DMS53 (cell line): ENCODE data around the gene BCLAF1.
"Not testable (repeated sequence)": the region's sequence is repeated elsewhere in the genome, so short reads cannot be mapped to it uniquely, and the experiment has no call there.

ENCODE experiments used
- DNase-seq: peaks from one replicate; lab custom pipeline; 2025; lab: John Stamatoyannopoulos, UW

The BCLAF1 gene

DNA sequence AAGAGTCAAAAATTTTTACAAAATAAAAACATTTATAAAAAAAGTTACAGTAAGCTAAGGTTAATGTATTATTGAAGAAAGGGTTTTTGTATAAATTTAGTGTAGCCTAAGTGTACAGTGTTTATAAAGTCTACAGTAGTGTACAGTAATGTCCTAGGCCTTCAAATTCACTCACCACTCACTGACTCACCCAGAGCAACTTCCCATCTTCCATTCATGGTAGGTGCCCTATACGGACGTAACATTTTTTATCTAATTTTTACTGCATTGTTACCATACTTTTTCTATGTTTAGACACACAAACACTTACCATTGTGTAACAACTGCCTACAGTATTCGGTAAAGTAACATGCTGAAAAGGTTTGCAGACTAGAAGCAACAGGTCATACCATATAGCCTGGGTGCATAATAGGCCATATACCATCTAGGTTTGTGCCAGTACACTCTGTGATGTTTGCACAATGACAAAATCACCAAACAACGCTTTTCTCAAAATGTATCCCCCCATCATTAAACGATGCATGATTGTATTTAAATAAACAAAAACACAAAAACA lies 45.5 kb downstream of the BCLAF1 start:
- DNase-seq = no peak

DNA sequence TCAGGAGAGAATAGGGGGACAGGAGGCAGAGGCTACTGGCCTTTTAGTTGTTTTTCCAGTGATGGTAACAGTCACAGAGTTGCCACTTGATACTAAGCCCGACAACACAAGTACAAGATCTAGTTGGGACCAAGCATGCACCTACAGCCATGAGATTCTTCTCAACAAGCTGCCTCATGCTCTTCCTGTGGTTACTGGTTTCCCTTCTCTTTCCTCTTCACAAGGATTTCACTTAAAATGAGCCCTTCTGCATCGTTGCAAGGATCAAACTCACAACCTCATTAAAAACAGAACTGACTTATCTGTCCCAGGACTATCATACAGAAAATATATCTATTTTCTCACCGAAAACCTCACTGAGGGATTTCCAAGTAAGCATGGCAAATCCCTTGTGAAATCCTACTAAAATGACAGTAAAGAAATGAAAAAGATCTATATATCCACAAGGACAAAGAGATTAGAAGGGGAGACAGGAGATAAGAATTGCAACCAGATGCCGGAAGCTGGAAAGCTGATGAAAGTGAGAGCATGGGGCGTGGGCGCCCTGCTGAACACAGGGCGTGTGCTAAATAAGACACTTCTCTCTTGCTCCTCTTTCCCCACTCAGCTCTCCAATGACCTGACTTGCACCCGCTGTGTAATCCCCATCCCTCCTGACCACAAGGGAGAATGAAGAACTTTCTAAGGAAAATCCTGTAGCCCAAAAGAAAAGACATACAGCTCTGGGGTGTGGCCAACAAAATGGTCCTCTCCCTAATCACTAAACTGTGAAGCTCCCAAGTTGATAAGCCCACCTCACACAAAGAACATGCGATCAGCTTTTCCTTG lies 53.0 kb downstream of the BCLAF1 start:
- DNase-seq = no peak

DNA sequence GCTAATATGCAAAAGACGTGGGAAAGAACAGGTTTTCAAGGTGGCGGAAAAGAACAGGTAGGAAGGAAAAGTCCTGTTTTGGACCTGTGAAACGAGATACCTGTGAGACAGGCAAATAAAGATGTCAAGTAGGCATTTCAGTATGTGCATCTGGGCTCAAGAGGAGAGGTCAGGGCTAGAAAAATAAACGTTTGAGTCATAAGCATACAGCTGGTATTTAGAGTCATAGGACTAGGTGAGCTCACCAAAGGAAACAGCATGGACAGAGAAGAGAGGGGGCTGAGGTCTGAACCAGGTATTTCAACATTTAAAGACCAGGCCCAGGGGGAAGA lies 54.4 kb downstream of the BCLAF1 start:
- DNase-seq = peak; percentile 96

DNA sequence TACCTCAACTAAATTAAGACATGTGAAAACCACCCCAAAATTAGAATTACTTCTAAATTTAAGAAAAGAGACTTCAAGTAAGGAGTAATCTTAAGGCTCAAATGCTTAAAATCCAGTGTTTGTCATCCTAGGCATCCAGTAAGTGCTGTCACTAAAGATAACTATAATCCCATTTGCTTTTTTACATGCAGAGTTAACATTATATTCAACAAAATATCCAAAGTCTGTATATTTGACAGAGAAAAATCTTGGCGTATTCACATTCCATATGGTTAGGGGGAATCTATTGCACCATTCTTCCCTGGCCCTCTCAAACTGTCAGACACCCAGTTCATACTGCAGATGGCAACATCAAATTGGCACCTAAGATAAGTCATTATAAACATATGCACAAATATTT lies 56.9 kb downstream of the BCLAF1 start:
- DNase-seq = no peak

DNA sequence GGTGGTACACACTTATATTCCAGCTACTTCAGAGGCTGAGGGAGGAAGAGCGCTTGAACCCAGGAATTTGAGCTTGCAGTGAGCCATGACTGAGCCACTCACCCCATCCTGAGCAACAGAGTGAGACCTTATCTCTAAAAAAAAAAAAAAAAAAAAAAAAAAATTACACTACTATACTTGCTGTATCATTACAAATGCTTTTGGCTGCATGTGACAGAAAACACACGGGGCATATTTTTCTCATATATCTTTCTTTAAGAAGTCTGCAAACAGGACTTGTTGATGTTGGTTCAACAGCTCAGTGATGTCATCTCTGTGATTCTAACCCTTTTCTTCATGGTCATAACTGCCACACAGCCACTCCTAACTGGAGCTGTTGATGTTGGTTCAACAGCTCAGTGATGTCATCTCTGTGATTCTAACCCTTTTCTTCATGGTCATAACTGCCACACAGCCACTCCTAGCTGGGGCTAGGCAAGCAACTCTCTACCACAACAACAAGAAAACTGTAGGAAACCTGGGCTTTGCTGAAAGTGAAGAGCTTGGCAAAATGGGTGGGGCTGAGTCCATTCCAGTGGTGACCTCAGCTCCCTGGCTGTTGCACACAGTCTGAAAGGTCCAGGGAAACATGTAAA lies 59.3 kb downstream of the BCLAF1 start:
- DNase-seq = peak; percentile 76

DNA sequence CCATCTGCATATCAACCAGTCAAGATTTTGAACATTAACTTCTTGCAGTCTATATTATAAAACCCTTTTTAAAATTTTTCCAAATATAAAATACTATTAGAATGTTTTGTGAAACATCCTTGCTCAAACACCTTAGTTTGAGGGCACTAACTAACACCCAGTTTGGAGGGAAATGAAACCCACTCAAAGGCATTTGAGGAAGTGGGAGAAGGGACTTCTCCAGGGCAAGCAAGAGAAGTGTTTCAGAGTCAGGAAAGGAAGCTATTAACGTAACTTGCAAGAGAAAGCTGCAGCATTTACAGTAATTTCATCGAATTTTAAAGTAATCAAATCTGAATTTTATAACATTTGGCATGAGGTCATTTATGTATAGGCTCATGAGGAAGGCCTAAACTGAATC lies 60.8 kb downstream of the BCLAF1 start:
- DNase-seq = no peak

DNA sequence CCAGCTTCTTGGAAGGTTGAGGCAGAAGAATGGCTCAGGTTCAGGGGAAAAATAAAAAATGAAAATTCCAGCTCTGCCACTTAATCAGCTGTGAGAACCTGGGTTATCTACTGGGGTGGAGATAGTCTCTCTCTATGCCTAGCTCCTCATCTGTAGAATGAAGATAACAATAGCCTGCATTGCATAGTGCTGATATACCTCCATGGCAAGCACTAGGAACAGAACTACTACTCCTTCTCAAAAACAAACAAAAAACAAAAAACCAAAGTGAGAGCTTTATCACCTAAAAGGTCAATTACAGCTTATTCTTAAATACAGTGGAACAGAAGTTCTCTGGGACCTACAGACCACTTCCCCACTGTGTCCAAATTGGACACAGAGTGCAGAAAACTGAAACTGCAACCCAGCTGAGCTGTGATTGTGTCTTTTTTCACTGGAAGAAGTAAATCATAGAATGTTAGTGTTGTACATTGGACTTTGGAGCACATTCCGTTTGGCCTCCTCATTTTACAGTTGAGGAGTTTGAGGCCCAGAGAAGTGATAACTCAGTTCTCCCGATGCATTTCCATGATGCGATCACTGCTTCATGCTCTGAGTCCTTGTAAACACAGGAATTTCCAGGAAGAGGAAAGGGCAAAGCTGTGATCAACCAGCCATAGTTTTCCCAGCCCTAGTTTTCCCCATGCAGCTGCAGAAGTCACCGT lies 62.8 kb downstream of the BCLAF1 start:
- no peak for DNase-seq

DNA sequence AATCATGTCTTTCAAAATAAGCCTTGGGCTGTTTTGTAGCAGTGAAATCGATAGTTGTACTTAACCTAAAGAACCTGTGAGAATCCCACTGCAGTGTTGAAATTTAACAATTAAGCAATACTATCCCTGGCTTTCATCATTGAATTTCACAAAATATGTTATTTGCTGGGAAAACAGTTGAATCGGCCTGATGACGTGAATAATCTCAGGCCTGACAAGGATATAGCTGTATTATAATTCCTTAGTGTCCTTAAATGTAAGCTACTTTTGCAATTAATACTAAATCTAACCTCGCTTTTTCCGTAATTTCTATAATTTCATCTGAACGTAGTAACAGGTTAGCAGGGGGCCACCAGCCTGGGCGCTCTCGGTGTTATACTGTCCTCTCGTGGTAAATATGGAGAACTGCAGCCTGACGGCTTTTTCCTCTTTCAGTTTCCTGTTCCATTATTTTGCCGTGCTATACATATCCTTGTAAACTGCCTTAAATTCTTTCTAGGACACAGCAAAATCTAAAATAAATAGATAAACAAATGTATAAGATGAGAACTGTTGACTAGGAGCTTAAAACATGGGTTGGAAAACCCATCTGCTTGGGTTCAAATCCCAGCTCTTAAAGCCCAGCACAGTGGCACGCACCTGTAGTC lies 63.5 kb downstream of the BCLAF1 start:
- DNase-seq = peak; percentile 65

DNA sequence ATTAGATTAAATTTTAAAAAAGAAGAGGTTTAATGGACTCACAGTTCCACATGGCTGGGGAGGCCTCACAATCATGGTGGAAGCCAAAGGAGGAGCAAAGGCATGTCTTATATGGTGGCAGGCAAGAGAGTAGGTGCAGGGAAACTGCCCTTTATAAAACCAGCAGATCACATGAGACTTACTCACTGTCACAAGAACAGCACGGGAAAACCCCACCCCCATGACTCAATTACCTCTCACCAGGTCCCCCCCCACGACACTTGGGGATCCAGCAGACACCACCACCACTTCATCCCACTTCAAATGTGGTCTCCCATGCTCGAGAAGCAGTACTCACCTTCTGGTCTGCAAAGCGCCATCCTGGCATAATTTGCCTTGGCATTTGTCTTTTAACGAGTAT lies 64.2 kb downstream of the BCLAF1 start:
- peak; percentile 38 for DNase-seq

DNA sequence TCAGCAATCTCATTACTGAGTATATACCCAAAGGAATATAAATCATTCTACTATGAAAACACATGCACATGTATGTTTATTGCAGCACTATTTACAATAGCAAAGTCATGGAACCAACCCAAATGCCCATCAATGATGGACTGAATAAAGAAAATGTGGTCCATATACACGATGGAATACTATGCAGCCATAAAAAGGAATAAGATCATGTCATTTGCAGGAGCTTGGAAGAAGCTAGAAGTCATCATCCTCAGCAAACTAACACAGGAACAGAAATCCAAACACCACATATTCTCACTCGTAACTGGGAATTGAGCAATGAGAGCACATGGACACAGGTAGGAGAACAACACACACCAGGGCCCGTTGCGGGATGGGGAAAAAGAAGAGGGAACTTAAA lies 64.7 kb downstream of the BCLAF1 start:
- DNase-seq = not testable (repeated sequence)

DNA sequence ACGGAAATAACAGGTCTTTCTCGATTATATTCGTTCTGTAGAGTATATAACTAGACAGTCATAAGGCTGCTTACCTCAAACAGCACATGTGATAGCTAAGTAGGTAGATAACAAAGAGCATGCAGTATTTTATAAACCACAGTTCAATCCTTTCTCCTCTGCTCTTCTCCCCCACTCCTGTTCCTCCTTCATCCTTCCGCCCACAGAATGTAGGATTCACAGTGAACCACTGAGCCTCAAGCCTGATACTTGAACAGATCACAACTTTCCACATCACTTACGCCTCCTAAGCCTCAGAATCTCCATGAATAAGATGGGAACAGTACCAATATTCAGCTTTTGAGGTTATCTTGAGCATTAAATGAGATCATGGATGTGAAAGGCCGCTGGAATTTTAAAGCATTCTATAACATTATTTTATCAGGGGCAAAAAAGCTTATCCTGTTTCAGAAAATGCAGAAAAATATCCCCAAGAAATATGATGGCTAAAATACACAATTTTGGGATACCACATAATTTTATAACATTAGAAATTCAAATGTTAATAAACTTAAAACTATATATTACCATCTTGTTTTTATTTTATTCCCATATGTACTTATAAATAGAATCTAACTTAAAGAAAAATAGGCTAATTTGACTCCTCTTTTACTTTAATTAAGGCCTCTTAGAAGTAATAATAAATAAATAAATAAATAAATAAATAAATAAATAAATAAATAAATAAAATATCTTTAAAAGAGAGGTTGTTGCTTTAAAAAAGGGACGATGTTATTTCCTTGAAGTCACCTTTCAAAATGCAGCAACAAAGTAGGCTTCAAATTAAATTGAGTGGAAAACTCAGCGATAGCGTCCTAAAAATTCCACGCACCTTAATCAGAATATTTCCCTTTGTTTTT lies 72.9 kb downstream of the BCLAF1 start:
- DNase-seq = no peak

DNA sequence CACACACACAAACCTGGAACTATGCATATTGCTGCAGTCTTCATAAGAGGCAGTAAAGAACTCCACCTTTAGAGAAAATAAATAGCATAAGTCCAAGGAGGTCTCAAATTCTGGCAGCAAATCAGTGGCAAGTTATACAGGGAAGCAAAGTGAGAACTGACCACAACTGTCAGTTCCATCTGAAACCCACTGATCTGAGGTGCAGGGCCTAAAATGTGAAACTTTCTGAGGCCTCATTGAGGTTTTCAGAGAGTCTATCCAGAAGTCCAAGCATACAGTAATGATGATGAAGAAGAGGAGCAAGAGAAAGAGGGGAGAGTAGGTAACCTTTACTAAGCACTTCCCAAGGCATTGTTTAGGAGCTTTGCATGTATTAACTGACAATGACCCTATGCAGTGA lies 75.8 kb downstream of the BCLAF1 start:
- no peak for DNase-seq

DNA sequence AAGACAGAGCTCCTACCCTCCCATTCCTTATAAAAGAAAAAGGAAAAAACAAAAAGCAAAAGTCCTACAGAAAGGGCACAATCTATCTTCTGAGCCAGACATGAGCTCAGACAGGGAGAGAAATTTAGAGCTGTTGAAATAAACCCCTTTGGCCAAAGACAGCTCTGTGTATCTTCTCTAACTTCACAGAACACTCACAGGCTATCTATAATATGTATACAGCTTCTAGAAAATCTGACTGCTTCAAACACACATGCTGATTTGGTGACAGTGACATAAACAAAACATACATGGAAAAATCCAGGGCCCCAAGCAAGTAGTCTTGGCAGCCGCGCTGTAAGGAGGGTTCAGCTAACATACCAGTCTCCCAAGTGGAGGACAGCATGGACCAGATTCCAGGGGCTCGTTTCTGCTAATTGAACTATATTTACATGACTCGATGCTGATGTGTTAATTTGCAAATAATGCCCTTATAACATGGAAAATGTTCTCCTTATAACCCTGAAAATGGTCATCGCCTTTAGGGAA lies 76.6 kb downstream of the BCLAF1 start:
- no peak for DNase-seq

DNA sequence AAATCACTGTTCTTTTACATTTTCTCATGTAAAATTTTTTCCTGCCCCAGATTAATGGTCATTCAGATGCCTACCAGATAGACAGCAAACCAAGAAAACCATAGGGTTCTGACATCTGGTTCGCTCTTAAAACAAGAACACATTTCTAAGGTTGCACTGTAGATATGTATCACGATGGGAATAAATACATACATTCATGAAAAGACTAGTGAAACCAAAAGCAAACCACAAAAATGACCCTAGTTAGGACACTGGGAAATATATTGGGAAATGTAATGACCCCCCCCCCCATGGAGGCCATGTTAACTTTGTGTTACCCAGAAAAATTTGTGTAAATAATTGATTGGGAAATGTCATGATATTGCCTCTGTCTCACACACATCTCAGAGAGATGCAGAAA lies 77.0 kb downstream of the BCLAF1 start:
- DNase-seq = no peak

DNA sequence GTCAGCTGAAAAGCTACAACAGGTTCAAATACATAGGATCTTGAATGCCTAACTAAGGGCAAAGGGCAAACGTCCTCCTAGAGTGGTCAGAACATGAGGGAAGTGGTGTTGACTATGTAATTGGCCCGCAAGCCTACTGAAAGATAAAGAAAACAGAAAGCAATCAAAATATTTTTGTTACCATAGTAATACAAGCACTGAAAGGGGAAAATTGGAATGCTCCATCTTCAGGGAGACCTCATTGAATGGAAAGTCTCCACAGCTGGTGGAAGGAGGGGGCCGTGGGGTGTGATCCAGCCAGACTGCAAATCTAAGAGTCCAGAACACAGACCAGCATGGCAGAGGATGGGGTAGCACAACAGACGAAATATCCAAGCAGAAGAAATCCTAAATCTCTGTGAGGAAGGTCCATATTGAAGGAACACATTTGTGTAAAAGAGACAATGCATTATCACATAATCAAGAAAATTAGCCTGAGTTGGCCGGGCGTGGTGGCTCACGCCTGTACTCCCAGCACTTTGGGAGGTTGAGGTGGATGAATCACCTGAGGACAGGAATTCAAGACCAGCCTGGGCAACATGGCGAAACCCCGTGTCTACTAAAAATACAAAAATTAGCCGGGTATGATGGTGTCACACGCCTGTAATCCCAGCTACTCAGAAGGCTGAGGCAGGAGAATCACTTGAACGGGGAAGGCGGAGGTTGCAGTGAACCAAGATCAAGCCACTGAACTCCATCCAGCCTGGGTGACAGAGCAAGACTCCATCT lies 79.1 kb downstream of the BCLAF1 start:
- peak; percentile 7 for DNase-seq

DNA sequence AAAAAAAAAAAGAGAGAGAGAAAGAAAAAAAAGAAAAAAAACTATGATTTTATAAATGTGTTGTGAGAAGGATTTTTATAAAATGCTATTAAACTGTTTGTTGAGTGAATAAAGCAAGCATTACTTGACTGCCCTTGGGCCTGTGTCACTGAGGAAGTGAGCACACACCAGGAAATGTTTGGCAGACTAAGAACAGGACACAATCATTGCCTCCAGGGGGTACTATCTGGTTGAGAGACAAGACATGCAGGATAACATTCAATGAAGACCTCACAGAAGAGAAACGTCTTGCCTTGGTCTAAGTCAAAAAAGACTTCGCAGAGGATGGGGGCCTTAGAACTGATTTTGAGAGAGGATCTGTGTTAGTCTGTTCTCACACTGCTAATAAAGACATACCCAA lies 80.2 kb downstream of the BCLAF1 start:
- no peak for DNase-seq

DNA sequence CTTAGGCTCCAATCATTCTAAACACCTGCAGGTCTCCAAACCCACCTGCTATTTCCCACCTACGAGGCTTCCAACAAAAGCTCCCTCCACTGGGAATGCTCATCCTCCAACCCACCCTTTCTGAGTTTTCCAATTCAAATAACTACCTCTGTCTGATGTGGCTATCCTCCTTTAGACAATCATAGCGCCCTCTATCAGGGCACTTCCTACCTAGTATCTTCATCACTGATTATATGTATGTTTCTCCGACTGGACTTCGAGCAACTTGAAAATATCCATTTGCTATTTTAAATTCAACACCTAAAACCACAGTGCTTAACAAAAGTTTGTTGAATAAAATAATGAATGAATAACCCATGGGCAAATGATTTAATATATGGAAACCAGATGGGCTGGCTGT lies 80.9 kb downstream of the BCLAF1 start:
- DNase-seq = peak; percentile 6
